ENCODE measurements around the gene ZNF837.
"Not testable (repeated sequence)": the region's sequence is repeated elsewhere in the genome, so short reads cannot be mapped to it uniquely, and the experiment has no call there.

The ZNF837 gene

DNA sequence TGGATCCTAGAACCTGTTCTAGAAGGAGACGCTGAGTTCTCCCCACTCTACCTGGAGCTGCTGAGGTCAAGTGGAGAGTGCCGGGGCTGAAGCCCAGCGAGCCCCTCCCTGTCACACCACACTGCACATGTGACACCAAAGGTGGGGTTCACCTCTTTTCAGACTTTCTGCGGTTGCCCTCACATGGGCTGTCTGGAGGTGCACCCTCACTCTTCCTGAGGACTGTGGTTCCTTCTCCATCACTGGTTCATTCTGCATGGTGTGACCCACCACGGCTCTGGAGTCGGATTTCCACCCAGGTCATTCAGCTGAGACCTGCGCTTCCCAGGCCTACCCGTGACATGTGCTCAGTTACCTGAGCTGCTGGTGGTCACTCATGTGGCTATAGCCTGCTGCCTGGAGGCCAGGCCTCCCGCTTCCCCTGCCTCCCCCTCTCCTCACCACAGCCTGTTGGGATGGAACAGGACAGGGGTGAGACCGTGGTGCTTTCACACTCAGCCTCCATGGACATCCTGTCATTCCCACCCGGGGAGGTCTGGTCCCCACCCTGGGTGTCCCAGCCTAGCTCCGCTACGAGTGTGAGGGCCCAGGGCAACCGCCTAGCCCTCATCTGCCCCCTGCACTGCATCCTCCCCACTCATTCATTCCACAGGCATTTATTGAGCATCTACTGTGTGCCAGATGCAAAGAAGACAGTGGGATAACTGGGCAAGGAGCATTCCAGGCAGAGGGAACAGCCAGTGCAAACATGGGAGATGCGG, 26.9 kb downstream of the ZNF837 start:
- Histone ChIP-seq H3K4me3 (ENCODE audit: low read depth, low read length) (no peak overlapping the region), H3K36me3 (ENCODE audit: control insufficient read depth, insufficient read depth, low read length) (no peaks in the 10 kb centered on the region; the same call in 1 of the 2 replicates), H3K27ac (ENCODE audit: low read depth, low read length) (no peak overlapping the region), H3K4me1 (ENCODE audit: control insufficient read depth, insufficient read depth, low read length) (peaks cover 8% of the 10 kb centered on the region), H3K27me3 (ENCODE audit: control insufficient read depth, insufficient read depth, low read length) (no peaks in the 10 kb centered on the region; the same call in 1 of the 2 replicates), H3K9ac (ENCODE audit: low read length) (no peak overlapping the region), H3K9me3 (ENCODE audit: control insufficient read depth, insufficient read depth, low read depth, low read length) (no peaks in the 10 kb centered on the region)

GRCh38 chr19:58352760-58353671, 27.8 kb downstream of the ZNF837 start, which contains the start of gene A1BG:
TSS of gene A1BG (minus strand) at chr19:58353492. CDS start at chr19:58353437, 55 bp downstream.
- H3K4me1 ChIP-seq (ENCODE audit: control insufficient read depth, insufficient read depth, low read length) = peaks cover 7% of the 10 kb centered on the region
- H3K9ac ChIP-seq (ENCODE audit: low read length) = no peak within 1 kb of the TSS
- no peak within 1 kb of the TSS for H3K27ac ChIP-seq (ENCODE audit: low read depth, low read length)
- H3K9me3 ChIP-seq (ENCODE audit: control insufficient read depth, insufficient read depth, low read depth, low read length) = no peaks in the 10 kb centered on the region
- no peaks in the 10 kb centered on the region; the same call in 1 of the 2 replicates for H3K36me3 ChIP-seq (ENCODE audit: control insufficient read depth, insufficient read depth, low read length)
- no peaks in the 10 kb centered on the region; the same call in 1 of the 2 replicates for H3K27me3 ChIP-seq (ENCODE audit: control insufficient read depth, insufficient read depth, low read length)
- no peak within 1 kb of the TSS for H3K4me3 ChIP-seq (ENCODE audit: low read depth, low read length)

GRCh38 chr19:58351990-58352755, 28.7 kb downstream of the ZNF837 start:
- H3K4me1 ChIP-seq (ENCODE audit: control insufficient read depth, insufficient read depth, low read length) = no peaks in the 10 kb centered on the region
- no peaks in the 10 kb centered on the region; the same call in 1 of the 2 replicates for H3K36me3 ChIP-seq (ENCODE audit: control insufficient read depth, insufficient read depth, low read length)
- H3K27ac ChIP-seq (ENCODE audit: low read depth, low read length) = no peak overlapping the region
- H3K9ac ChIP-seq (ENCODE audit: low read length) = no peak overlapping the region
- H3K9me3 ChIP-seq (ENCODE audit: control insufficient read depth, insufficient read depth, low read depth, low read length) = no peaks in the 10 kb centered on the region
- no peak overlapping the region for H3K4me3 ChIP-seq (ENCODE audit: low read depth, low read length)
- peaks cover under 1% of the 10 kb centered on the region; the same call in 1 of the 2 replicates for H3K27me3 ChIP-seq (ENCODE audit: control insufficient read depth, insufficient read depth, low read length)

GRCh38 chr19:58351558-58351878, 29.3 kb downstream of the ZNF837 start:
- H3K36me3 ChIP-seq (ENCODE audit: control insufficient read depth, insufficient read depth, low read length) = no peaks in the 10 kb centered on the region; the same call in 1 of the 2 replicates
- H3K27ac ChIP-seq (ENCODE audit: low read depth, low read length) = no peak overlapping the region
- H3K4me1 ChIP-seq (ENCODE audit: control insufficient read depth, insufficient read depth, low read length) = no peaks in the 10 kb centered on the region

DNA sequence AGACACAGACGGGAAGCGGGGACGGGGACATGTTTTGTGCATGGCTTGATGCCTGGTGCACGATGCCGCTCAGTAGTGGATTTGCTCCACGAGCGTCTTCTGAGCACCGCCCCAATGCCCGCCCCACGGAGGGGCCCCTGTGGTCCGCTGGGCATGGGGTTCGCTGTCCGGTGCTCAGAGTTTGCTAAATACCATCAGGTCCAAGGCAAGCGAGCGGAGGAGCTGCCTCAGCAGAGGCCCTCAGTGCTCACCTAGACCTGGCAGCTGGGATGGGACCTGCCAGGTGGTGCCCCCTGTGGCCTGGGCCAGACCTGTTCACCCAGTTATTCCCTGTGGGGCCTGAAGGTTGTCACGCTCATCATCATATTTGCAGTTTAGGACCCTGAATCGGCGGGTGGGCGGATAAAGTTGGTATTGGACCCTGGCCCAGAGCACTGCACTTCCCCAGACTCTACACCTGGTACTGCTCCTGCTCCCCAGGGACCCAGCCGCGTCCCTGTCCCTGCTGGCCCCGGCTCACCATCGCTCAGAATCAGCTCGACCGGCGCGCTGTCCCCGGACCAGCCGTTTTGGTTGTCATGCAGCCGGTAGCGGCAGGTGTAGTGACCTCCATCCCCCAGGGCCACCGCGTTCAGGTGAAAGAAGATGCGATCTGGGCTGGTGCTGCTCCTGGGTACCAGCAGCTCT, 29.8 kb downstream of the ZNF837 start:
- no peaks in the 10 kb centered on the region for H3K9me3 ChIP-seq (ENCODE audit: control insufficient read depth, insufficient read depth, low read depth, low read length)

More at GRCh38 chr19:58351558-58351878, 29.3 kb downstream of the ZNF837 start:
- no peak overlapping the region for H3K9ac ChIP-seq (ENCODE audit: low read length)
- H3K9me3 ChIP-seq (ENCODE audit: control insufficient read depth, insufficient read depth, low read depth, low read length) = no peaks in the 10 kb centered on the region
- peaks cover 7% of the 10 kb centered on the region; the same call in 1 of the 2 replicates for H3K27me3 ChIP-seq (ENCODE audit: control insufficient read depth, insufficient read depth, low read length)
- H3K4me3 ChIP-seq (ENCODE audit: low read depth, low read length) = no peak overlapping the region

GRCh38 chr19:58350001-58350861, 30.6 kb downstream of the ZNF837 start:
- Histone ChIP-seq H3K27ac (ENCODE audit: low read depth, low read length) (no peak overlapping the region), H3K36me3 (ENCODE audit: control insufficient read depth, insufficient read depth, low read length) (no peaks in the 10 kb centered on the region; the same call in 1 of the 2 replicates), H3K9me3 (ENCODE audit: control insufficient read depth, insufficient read depth, low read depth, low read length) (no peaks in the 10 kb centered on the region), H3K27me3 (ENCODE audit: control insufficient read depth, insufficient read depth, low read length) (peaks cover 9% of the 10 kb centered on the region; the same call in 1 of the 2 replicates), H3K4me3 (ENCODE audit: low read depth, low read length) (no peak overlapping the region), H3K9ac (ENCODE audit: low read length) (no peak overlapping the region), H3K4me1 (ENCODE audit: control insufficient read depth, insufficient read depth, low read length) (no peaks in the 10 kb centered on the region)

More for the DNA sequence above, 29.8 kb downstream of the ZNF837 start:
- no peak overlapping the region for H3K4me3 ChIP-seq (ENCODE audit: low read depth, low read length)
- peaks cover 9% of the 10 kb centered on the region; the same call in 1 of the 2 replicates for H3K27me3 ChIP-seq (ENCODE audit: control insufficient read depth, insufficient read depth, low read length)
- H3K4me1 ChIP-seq (ENCODE audit: control insufficient read depth, insufficient read depth, low read length) = no peaks in the 10 kb centered on the region
- H3K36me3 ChIP-seq (ENCODE audit: control insufficient read depth, insufficient read depth, low read length) = no peaks in the 10 kb centered on the region; the same call in 1 of the 2 replicates
- no peak overlapping the region for H3K27ac ChIP-seq (ENCODE audit: low read depth, low read length)
- no peak overlapping the region for H3K9ac ChIP-seq (ENCODE audit: low read length)

DNA sequence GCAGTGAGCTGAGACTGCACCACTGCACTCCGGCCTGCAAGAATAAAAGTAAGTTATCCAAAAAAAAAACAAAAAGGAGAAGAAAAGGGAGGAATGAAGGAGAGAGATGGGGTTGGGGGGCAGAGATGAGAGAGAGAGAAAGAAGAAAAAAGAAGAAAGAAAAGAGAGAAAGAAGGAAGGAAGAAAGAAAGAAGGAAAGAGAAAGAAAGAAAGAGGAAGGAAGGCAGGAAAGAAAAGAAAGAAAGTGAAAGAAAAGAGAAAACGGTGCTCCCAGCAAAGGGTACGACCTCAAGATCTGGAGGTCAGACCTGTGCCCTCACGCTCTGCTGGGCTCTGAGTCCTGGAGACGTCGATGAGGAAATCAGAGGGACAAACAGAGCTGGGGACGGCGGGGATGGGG, 31.2 kb downstream of the ZNF837 start:
- Histone ChIP-seq H3K27ac (ENCODE audit: low read depth, low read length) (no peak overlapping the region), H3K4me3 (ENCODE audit: low read depth, low read length) (no peak overlapping the region), H3K9ac (ENCODE audit: low read length) (no peak overlapping the region), H3K9me3 (ENCODE audit: control insufficient read depth, insufficient read depth, low read depth, low read length) (no peaks in the 10 kb centered on the region), H3K36me3 (ENCODE audit: control insufficient read depth, insufficient read depth, low read length) (no peaks in the 10 kb centered on the region; the same call in 1 of the 2 replicates), H3K27me3 (ENCODE audit: control insufficient read depth, insufficient read depth, low read length) (peaks cover 9% of the 10 kb centered on the region; the same call in 1 of the 2 replicates), H3K4me1 (ENCODE audit: control insufficient read depth, insufficient read depth, low read length) (no peaks in the 10 kb centered on the region)

GRCh38 chr19:58348080-58348479, 32.8 kb downstream of the ZNF837 start:
- H3K27me3 ChIP-seq (ENCODE audit: control insufficient read depth, insufficient read depth, low read length); H3K36me3 ChIP-seq (ENCODE audit: control insufficient read depth, insufficient read depth, low read length); H3K27ac ChIP-seq (ENCODE audit: low read depth, low read length); H3K9me3 ChIP-seq (ENCODE audit: control insufficient read depth, insufficient read depth, low read depth, low read length); H3K4me1 ChIP-seq (ENCODE audit: control insufficient read depth, insufficient read depth, low read length): not testable (repeated sequence)
- peak overlapping the region; percentile 92 for H3K4me3 ChIP-seq (ENCODE audit: low read depth, low read length)
- peak overlapping the region; percentile 59 for H3K9ac ChIP-seq (ENCODE audit: low read length)

GRCh38 chr19:58346961-58347929, 33.6 kb downstream of the ZNF837 start:
- Histone ChIP-seq H3K4me1 (ENCODE audit: control insufficient read depth, insufficient read depth, low read length) (no peaks in the 10 kb centered on the region), H3K4me3 (ENCODE audit: low read depth, low read length) (peak overlapping the region; percentile 92), H3K27ac (ENCODE audit: low read depth, low read length) (no peak overlapping the region), H3K36me3 (ENCODE audit: control insufficient read depth, insufficient read depth, low read length) (no peaks in the 10 kb centered on the region; the same call in 1 of the 2 replicates), H3K9me3 (ENCODE audit: control insufficient read depth, insufficient read depth, low read depth, low read length) (no peaks in the 10 kb centered on the region), H3K9ac (ENCODE audit: low read length) (peak overlapping the region; percentile 61), H3K27me3 (ENCODE audit: control insufficient read depth, insufficient read depth, low read length) (peaks cover 9% of the 10 kb centered on the region; the same call in 1 of the 2 replicates)

Data from HUES6 (cell line).